MM.1S (cell line): ENCODE data around the gene MPRIP.

Experiments
- EZH2 ChIP-seq: fragments of 300-600 bp; sonication (generic); optimal IDR thresholded peaks from 2 replicates; pipeline ENCODE3; 2017; ENCODE audit warnings: low read depth, mild to moderate bottlenecking, antibody characterized with exemption, low read length, mixed read lengths
- EZH2phosphoT487 ChIP-seq: fragments of 300-600 bp; sonication (generic); IDR thresholded peaks from 2 replicates; pipeline ENCODE4 v1.6.1; 2018; ENCODE audit warnings: antibody characterized with exemption, low read length
- TF ChIP-seq, protein P1 (sequence below): fragments of 300-600 bp; sonication (generic); IDR thresholded peaks from 2 replicates; pipeline ENCODE4 v1.5.1; 2016; ENCODE audit warnings: antibody characterized with exemption, low read length, mixed read lengths

DNA sequence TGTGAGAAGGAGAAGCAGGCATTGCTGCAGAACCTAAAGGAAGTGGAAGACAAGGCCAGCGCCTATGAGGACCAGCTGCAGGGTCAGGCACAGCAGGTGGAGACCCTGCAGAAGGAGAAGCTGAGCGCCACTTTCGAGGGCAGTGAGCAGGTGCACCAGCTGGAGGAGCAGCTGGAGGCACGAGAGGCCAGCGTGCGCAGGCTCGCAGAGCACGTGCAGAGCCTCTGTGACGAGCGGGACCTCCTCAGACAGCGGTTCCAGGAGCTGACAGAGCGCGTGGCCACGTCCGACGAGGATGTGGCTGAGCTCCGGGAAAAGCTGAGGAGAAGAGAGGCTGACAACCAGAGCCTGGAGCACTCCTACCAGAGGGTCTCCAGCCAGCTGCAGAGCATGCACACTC, 122.4 kb downstream of the MPRIP start:
- TF ChIP-seq, protein P1, sequence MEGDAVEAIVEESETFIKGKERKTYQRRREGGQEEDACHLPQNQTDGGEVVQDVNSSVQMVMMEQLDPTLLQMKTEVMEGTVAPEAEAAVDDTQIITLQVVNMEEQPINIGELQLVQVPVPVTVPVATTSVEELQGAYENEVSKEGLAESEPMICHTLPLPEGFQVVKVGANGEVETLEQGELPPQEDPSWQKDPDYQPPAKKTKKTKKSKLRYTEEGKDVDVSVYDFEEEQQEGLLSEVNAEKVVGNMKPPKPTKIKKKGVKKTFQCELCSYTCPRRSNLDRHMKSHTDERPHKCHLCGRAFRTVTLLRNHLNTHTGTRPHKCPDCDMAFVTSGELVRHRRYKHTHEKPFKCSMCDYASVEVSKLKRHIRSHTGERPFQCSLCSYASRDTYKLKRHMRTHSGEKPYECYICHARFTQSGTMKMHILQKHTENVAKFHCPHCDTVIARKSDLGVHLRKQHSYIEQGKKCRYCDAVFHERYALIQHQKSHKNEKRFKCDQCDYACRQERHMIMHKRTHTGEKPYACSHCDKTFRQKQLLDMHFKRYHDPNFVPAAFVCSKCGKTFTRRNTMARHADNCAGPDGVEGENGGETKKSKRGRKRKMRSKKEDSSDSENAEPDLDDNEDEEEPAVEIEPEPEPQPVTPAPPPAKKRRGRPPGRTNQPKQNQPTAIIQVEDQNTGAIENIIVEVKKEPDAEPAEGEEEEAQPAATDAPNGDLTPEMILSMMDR = no peak
- TF ChIP-seq EZH2phosphoT487 (no peak), EZH2 (no peak)
